ENCODE data around the gene NCCRP1.
A peak's percentile ranks its signal among the peaks of the same experiment; 100 is the strongest.
"Not testable (repeated sequence)": the region's sequence is repeated elsewhere in the genome, so short reads cannot be mapped to it uniquely, and the experiment has no call there.

NCCRP1 gene

DNA sequence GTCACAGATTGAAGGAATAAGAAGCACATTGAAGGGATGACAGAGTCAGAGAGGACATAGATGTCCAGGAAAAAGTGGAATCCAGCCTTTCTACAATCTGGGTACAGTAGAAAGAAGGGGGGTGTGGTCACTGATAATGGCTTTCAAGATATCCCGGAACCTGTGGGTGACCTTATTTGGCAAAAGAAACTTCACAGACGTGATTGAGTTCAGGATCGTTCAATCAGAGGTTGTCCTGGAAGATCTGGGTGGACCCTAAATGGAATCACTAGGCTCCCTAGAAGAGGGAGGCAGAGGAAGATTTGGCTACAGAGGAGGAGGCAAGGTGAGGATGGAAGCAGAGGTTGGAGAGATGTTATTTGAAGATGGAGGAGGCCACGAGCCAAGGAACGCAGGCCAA, 20.3 kb downstream of the NCCRP1 start:
- Mint-ChIP-seq H3K4me3 (no peak overlapping the region), H3K36me3 (ENCODE audit: insufficient read depth) (no peaks in the 10 kb centered on the region), H3K9me3 (no peaks in the 10 kb centered on the region), H3K27me3 (peaks cover 29 to 33% of the 10 kb centered on the region in 2 donors), H3K4me1 (ENCODE audit: low read depth in 2 of 2) (no peaks in the 10 kb centered on the region), H3K27ac (no peak overlapping the region)
- ATAC-seq (replicated peaks) (no peak), DNase-seq (no peak)

DNA sequence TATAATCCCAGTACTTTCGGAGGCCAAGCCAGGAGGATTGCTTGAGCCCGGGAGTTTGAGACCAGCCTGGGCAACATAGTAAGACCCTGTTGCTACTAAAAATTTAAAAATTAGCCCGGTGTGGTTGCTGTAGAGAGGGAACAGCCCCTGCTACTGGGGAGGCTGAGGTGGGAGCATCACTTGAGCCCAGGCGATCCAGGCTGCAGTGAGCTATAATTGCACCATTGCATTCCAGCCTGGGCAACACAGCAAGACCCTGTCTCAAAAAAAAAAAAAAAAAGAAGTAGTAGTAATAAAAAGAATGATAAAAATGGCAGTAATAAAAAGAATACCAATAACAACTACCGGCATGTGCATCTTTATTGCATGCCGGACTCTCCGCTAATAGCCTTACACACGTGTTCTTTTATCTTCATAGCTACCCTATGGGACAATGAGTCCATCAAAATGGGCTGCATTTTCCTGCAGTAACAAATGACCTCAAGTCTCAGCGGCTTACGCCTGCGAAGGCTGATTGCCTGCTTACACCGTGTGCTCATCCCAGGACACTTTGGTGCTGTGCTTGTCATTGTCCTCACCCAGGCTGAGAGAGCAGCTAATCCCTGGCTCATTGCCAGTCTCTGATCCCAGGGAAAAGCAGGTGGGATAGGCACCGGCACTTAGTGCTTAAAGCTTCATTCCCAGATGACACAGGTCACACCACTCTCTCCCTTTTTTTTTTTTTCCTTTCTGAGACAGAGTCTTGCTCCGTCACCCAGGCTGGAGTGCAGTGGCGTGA, 21.7 kb downstream of the NCCRP1 start:
- H3K4me1 Mint-ChIP-seq (ENCODE audit: low read depth in 2 of 2) = no peaks in the 10 kb centered on the region
- no peaks in the 10 kb centered on the region for H3K9me3 Mint-ChIP-seq
- no peak overlapping the region for H3K27ac Mint-ChIP-seq
- H3K27me3 Mint-ChIP-seq = peaks cover 32 to 38% of the 10 kb centered on the region in 2 donors
- no peak overlapping the region for H3K4me3 Mint-ChIP-seq
- ATAC-seq (replicated peaks) (no peak), DNase-seq (no peak)
- no peaks in the 10 kb centered on the region for H3K36me3 Mint-ChIP-seq (ENCODE audit: insufficient read depth)

DNA sequence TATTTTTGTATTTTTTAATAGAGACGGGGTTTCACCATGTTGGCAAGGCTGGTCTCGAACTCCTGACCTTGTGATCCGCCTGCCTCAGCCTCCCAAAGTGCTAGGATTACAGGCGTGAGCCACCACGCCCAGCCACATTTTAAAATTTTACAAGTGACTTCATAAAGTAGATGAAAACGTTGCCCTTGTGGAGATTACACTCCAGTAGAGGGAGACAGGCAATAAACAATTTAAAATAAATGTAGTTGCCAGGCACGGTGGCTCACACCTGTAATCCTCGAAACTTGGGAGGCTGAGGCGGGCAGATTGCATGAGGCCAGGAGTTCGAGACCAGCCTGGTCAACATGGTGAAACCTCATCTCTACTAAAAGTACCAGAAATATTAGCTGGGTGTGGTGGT, 22.3 kb downstream of the NCCRP1 start:
- H3K27ac Mint-ChIP-seq; H3K9me3 Mint-ChIP-seq; H3K4me1 Mint-ChIP-seq (ENCODE audit: low read depth in 2 of 2); DNase-seq; ATAC-seq (replicated peaks); H3K36me3 Mint-ChIP-seq (ENCODE audit: insufficient read depth); H3K4me3 Mint-ChIP-seq: not testable (repeated sequence)
- peaks cover 37 to 39% of the 10 kb centered on the region in 2 donors for H3K27me3 Mint-ChIP-seq

DNA sequence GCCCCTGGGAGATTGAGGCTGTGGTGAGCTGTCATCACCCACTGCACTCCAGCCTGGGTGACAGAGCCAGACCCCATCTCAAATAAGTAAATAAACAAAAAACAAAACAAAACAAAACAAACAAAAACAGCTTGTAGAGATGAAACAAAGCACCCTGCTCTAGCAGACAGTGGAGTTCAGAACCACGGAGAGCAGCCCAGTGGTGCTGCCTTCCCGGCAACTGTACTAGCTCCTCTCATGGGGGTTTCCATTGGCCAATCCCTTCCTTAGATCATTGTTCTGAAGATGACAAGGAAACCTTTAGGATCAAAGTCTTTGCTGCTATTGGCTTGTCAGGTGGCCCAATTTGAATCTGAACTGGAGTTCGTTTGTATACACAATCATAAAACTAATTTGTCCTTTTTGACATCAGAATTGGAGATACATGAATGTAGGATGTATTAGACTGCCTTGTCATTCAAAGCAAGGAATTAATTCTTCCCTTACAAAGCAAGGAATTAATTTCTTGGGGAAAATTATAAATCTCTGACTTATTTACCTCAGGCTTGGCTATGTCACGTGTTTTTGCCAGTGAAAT, 27.0 kb downstream of the NCCRP1 start:
- Mint-ChIP-seq H3K4me1 (ENCODE audit: low read depth in 2 of 2) (no peaks in the 10 kb centered on the region), H3K27ac (no peak overlapping the region), H3K9me3 (no peaks in the 10 kb centered on the region), H3K27me3 (peaks cover 34 to 36% of the 10 kb centered on the region in 2 donors), H3K4me3 (no peak overlapping the region), H3K36me3 (ENCODE audit: insufficient read depth) (peaks cover 3% of the 10 kb centered on the region)
- no peak for DNase-seq
- no peak for ATAC-seq (replicated peaks)

DNA sequence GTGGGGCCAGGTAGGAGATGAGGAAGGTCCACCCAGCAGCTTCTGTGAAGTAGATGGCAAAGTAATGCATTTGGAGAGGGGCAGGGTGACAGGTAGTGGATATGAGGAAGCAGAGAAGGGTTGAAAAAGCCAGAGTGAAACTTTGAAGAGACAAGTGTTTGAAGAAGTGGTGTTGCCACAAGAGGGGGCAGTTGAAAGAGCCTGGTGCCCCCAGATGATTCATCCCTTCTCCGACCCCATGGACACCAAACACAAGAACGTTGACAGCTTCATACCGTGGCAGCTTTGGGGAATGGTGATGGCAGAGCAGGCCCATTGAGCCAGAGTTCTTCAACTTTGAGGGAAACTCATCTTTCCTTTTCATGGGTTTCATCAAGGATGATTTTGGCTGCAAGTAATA, 28.1 kb downstream of the NCCRP1 start:
- peaks cover 3% of the 10 kb centered on the region for H3K36me3 Mint-ChIP-seq (ENCODE audit: insufficient read depth)
- H3K27ac Mint-ChIP-seq = no peak overlapping the region
- ATAC-seq (replicated peaks) (no peak), DNase-seq (no peak)
- no peaks in the 10 kb centered on the region for H3K9me3 Mint-ChIP-seq
- H3K4me1 Mint-ChIP-seq (ENCODE audit: low read depth in 2 of 2) = no peaks in the 10 kb centered on the region
- H3K4me3 Mint-ChIP-seq = no peak overlapping the region
- H3K27me3 Mint-ChIP-seq = peaks cover 28% of the 10 kb centered on the region in 2 donors

DNA sequence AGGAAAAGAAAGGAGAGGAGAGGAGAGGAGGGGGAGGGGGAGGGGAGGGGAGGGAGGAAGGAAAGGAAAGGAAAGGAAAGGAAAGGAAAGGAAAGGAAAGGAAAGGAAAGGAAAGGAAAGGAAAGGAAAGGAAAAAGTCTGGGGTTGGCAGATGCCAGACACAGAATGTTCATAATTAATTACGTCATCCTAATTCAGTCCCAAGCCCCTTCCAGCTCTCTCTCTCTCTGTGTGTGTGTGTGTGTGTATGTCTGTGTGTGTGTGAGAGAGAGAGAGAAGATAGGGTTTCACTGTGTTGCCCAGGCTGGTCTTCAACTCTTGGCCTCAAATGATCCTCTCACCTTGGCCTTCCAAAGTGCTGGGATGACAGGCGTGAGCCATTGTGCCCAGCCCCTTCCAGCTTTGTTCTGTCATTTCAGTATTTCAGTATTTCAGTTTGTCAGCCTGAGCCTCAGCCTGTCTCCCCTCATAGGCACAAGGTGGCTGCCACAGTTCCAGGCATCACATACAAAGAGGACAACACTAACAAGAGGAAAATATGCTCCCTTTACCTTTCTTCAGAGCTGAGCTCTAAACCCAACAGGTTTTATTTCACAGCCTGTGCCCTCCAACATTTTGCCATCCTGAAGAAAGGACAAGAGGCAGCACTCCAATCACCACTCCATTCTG, 33.5 kb downstream of the NCCRP1 start:
- no peaks in the 10 kb centered on the region for H3K9me3 Mint-ChIP-seq
- ATAC-seq (replicated peaks) = no peak
- peaks cover 0 to 4% of the 10 kb centered on the region in 2 donors for H3K27me3 Mint-ChIP-seq
- peaks cover 6% of the 10 kb centered on the region for H3K36me3 Mint-ChIP-seq (ENCODE audit: insufficient read depth)
- H3K27ac Mint-ChIP-seq = no peak overlapping the region
- H3K4me1 Mint-ChIP-seq (ENCODE audit: low read depth in 2 of 2) = no peaks in the 10 kb centered on the region
- H3K4me3 Mint-ChIP-seq = no peak overlapping the region
- no peak for DNase-seq

DNA sequence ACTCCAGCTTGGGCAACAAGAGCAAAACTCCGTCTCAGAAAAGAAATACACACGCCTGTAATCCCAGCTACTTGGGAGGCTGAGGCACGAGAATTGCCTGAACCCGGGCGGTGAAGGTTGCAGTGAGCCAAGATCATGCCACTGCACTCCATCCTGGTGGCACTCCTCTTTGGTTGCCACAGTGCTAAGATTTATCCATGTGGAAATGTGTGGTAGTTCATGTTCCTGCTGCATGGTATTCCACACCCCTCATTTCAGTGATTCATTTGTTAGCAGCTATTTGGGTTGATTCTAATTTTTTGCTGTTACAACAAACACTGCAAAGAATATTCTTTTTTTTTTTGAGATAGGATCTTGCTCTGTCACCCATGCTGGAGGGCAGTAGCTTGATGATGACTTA, 35.9 kb downstream of the NCCRP1 start:
- Mint-ChIP-seq H3K36me3 (ENCODE audit: insufficient read depth) (peaks cover 3% of the 10 kb centered on the region), H3K4me3 (no peak overlapping the region), H3K27ac (no peak overlapping the region), H3K4me1 (ENCODE audit: low read depth in 2 of 2) (peaks cover 17% of the 10 kb centered on the region in 2 donors), H3K27me3 (no peaks in the 10 kb centered on the region), H3K9me3 (no peaks in the 10 kb centered on the region)
- DNase-seq (no peak), ATAC-seq (replicated peaks) (no peak)

DNA sequence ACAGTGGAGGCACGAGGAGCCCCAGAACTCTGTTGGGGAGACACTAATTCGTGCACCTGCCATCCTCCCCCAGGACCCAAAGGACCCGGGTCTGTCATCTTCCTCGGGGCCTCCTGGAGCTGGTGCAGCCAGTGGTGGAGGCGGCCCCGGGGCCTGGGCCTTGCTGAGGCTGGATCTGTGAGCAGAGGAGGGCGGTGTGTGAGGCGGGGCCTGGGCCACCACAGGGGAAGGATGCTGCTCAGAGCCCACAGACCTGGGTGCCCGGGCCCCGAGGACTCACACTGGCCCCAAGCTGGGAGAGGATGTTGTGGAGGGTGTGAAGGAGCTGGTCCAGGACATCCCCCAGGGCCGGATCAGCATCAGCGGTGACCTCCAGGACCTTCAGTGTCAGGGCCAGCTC, 39.8 kb downstream of the NCCRP1 start:
- peaks cover 3% of the 10 kb centered on the region for H3K36me3 Mint-ChIP-seq (ENCODE audit: insufficient read depth)
- DNase-seq = peak; percentile 39 to 47 (median 43)
- peak overlapping the region; percentile 88 to 92 for H3K27ac Mint-ChIP-seq

DNA sequence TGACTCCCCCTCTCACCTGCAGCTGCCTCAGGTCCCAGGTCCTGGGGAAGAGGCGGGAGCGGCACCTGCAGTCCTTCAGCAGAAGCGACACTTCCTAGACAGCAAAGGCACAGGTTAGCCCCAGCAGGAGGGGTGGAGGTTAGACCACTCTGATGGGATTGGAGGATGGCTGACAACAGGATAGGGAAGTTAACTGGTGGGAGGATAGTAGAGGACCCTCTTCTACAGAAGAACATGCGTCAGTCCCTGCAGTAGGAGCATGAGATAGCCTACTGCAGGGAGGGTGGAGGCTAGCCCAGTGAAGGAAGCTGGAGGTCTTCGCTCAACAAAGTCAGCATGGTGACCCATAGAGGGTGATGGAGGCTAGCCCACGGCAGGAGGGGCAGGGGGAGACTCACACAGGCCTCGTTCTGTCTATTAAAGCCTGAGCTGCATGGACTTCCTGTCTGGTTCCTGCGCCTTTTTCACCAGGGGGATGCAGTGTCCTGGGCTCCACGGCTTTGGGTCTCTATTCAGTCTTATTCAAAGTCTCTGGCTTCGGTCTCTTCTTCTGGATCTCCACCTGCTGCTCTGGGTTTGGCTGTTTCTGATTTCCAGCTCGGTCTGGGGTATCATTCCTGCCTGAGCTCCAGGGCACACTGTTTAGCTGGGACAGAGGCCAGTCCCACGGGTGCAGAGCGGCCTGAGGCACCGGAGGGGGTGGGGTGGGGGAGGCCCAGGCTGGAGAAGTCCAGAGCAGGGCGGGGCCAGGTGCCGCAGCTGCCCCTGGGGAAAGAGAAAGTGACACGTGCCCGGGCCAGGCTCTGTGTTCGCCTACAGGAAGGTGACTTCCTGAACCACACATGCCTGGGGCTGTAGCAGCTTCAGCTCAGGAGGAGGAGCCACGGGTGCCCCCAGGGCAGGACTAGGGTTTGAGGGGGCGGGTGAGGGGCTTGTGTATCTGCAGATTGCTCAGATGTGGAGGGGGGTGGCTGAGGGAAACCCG, 40.7 kb downstream of the NCCRP1 start:
- Mint-ChIP-seq H3K4me3 (peak overlapping the region; percentile 68 to 71), H3K27me3 (no peaks in the 10 kb centered on the region), H3K4me1 (ENCODE audit: low read depth in 2 of 2) (peaks cover 26 to 27% of the 10 kb centered on the region in 2 donors), H3K9me3 (no peaks in the 10 kb centered on the region), H3K36me3 (ENCODE audit: insufficient read depth) (peaks cover 3% of the 10 kb centered on the region), H3K27ac (peak overlapping the region; percentile 63 to 92)
- ATAC-seq (replicated peaks) = peak; percentile 58
- DNase-seq = peak in 1 of 3 experiments; percentile 19

More for the DNA sequence above, 39.8 kb downstream of the NCCRP1 start:
- H3K4me3 Mint-ChIP-seq = peak overlapping the region; percentile 68 to 71
- peaks cover 26 to 27% of the 10 kb centered on the region in 2 donors for H3K4me1 Mint-ChIP-seq (ENCODE audit: low read depth in 2 of 2)
- ATAC-seq (replicated peaks) = peak; percentile 95
- H3K9me3 Mint-ChIP-seq = no peaks in the 10 kb centered on the region
- no peaks in the 10 kb centered on the region for H3K27me3 Mint-ChIP-seq

DNA sequence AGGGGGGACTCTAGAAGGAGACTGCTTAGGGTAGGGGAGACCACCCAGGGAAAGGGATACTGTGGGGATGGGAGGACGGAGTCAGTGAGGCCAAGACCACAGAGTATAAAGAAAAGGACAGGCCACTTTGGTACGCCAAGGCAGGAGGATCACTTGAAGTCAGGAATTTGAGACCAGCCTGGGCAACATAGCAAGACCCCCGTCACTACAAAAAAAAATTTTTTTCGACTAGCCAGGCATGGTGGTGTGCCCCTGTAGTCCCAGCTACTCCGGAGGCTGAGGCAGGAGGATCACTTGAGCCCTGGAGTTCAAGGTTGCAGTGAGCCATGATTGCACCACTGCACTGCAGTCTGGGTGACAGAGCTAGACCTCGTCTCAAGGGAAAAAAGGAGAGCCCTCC, 41.4 kb downstream of the NCCRP1 start:
- DNase-seq = no peak
- peaks cover 1% of the 10 kb centered on the region for H3K36me3 Mint-ChIP-seq (ENCODE audit: insufficient read depth)
- peak overlapping the region; percentile 63 to 92 for H3K27ac Mint-ChIP-seq
- H3K4me1 Mint-ChIP-seq (ENCODE audit: low read depth in 2 of 2) = peaks cover 26 to 27% of the 10 kb centered on the region in 2 donors
- H3K27me3 Mint-ChIP-seq = peaks cover 0 to under 1% of the 10 kb centered on the region in 2 donors
- peak overlapping the region; percentile 68 to 71 for H3K4me3 Mint-ChIP-seq
- no peak for ATAC-seq (replicated peaks)
- no peaks in the 10 kb centered on the region for H3K9me3 Mint-ChIP-seq

DNA sequence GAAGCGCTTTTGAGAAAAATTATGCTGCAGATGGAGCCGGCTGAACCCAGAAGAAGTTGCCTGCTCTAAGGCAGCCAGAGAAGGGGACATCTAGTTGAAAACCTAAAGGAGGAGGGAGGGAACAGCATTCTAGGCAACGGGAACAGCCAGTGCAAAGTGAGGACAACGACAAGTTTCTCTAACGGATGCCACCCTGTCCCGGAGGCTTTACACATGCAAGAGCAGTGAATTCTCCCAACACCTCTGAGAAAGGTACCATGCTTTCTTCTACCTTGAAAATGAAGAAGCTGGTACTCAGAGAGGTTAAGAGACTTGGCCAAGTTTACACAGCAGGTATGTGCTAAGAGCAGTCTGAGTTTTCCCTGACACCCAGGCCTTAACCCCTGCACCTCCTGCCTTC, 42.2 kb downstream of the NCCRP1 start:
- Mint-ChIP-seq H3K36me3 (ENCODE audit: insufficient read depth) (no peaks in the 10 kb centered on the region), H3K4me1 (ENCODE audit: low read depth in 2 of 2) (peaks cover 26 to 27% of the 10 kb centered on the region in 2 donors), H3K27ac (no peak overlapping the region), H3K9me3 (no peaks in the 10 kb centered on the region), H3K4me3 (no peak overlapping the region), H3K27me3 (peaks cover 0 to 8% of the 10 kb centered on the region in 2 donors)
- no peak for DNase-seq
- no peak for ATAC-seq (replicated peaks)

DNA sequence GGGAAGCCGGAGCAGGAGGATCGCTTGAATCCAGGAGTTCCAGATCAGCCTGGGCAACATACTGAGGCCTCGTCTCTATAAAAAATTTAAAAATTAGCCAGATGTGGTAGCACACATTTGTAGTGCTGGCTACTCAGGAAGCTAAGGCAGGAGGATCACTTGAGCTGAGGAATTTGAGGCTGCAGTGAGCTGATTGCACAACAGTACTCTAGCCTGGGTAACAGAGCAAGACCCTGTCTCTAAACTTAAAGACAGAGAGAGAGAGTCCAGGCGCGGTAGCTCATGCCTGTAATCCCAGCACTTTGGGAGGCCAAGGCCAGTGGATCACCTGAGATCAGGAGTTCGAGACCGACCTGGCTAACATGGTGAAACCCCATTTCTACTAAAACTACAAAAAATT, 43.7 kb downstream of the NCCRP1 start:
- Mint-ChIP-seq H3K9me3 (no peaks in the 10 kb centered on the region), H3K27ac (no peak overlapping the region), H3K36me3 (ENCODE audit: insufficient read depth) (no peaks in the 10 kb centered on the region), H3K4me3 (no peak overlapping the region), H3K4me1 (ENCODE audit: low read depth in 2 of 2) (peaks cover 26 to 27% of the 10 kb centered on the region in 2 donors), H3K27me3 (peaks cover 0 to 14% of the 10 kb centered on the region in 2 donors)
- no peak for ATAC-seq (replicated peaks)
- DNase-seq = no peak

DNA sequence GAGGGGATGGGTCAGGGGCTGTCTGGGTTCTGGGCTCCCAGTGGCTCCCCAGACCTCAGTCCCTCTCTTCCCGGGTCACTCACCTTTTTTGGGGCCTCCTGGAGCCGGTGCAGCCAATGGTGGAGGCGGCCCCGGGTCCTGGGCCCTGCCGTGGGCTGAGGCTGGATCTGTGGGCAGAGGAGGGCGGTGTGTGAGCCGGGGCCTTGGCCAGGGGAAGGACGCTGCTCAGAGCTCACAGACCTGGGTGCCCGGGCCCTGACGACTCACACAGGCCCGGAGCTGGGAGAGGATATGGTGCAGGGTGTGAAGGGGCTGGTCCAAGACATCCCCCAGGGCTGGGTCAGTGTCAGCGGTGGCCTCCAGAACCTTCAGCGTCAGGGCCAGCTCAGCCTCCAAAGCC, 47.0 kb downstream of the NCCRP1 start:
- not testable (repeated sequence) for H3K36me3 Mint-ChIP-seq (ENCODE audit: insufficient read depth); ATAC-seq (replicated peaks); H3K9me3 Mint-ChIP-seq; DNase-seq; H3K27ac Mint-ChIP-seq; H3K4me3 Mint-ChIP-seq; H3K4me1 Mint-ChIP-seq (ENCODE audit: low read depth in 2 of 2)
- H3K27me3 Mint-ChIP-seq = peaks cover 0 to 25% of the 10 kb centered on the region in 2 donors

All from effector memory CD8-positive, alpha-beta T cell (primary cell).